GM12878 (cell line): ENCODE measurements around the gene NOC2L. TPM values are rescaled to one million over a fixed set of nuclear protein-coding genes. Genes with fewer than 3 reads are reported as not detected.

Experiments
- ATAC-seq: fragments of 200-7000 bp; cut with Tn5 transposase; 3 replicates; pipeline ENCODE4 v1.9.1; 2020; ENCODE audit warnings: mild to moderate bottlenecking, moderate library complexity
- BruUV-seq: library from RNA; stranded (reverse); fragments of 400-500 nt; replicated peaks from 2 replicates; lab custom pipeline; 2021; lab: Mats Ljungman, UMichigan
- CTCF ChIA-PET: fragments of 300-600 bp; sonication (Branson Sonifier 250); formaldehyde crosslinking; extraction: SDS; loops from one replicate; lab custom pipeline; 2021; ENCODE audit warnings: inconsistent platforms; lab: Yijun Ruan, JAX
- POLR2A ChIA-PET: fragments of 350-600 bp; formaldehyde crosslinking; extraction: SDS; loops from one replicate; lab custom pipeline; 2021; ENCODE audit warnings: inconsistent platforms; lab: Charles Lee
- RAD21 ChIA-PET: fragments of 300-600 bp; sonication (Branson Sonifier 250); formaldehyde crosslinking; loops from one replicate; lab custom pipeline; 2023; ENCODE audit warnings: antibody characterized with exemption; ENCODE audit not compliant: unreplicated experiment; lab: Charles Lee
- SMC1A ChIA-PET: fragments of 300-600 bp; sonication (Branson Sonifier 250); formaldehyde crosslinking; loops from one replicate; lab custom pipeline; 2023; ENCODE audit not compliant: unreplicated experiment, uncharacterized antibody; lab: Charles Lee
- DNase-seq: peaks from one replicate; pipeline ENCODE4 v3.0.0-alpha.2; 2011; ENCODE audit warnings: low read depth, low spot score
- FAIRE-seq: peaks from 3 replicates; lab custom pipeline; 2011; peaks lifted over from hg19 to GRCh38; lab: Jason Lieb, UNC
- H2AFZ ChIP-seq: 2 replicates; pipeline ENCODE4 v1.6.0; 2011; ENCODE audit warnings: low read depth, low read length, control low read depth; ENCODE audit not compliant: control insufficient read depth
- H3K27ac ChIP-seq: 2 replicates; pipeline ENCODE4 v1.5.1; 2011; ENCODE audit warnings: control low read depth; ENCODE audit not compliant: control insufficient read depth, insufficient read depth
- H3K27me3 ChIP-seq, 2 experiments: replicated peaks in 1 of 2; 2 replicates each; pipeline versions ENCODE4 v1.6.0 to v1.6.1; 2011; ENCODE audit warnings: low read length in 1 of 2; ENCODE audit not compliant: control insufficient read depth in 2 of 2, insufficient read depth in 2 of 2
- H3K36me3 ChIP-seq, 2 experiments: 2 replicates each; pipeline ENCODE4 v1.5.1; 2011; ENCODE audit warnings: low read length in 1 of 2; ENCODE audit not compliant: control insufficient read depth in 2 of 2, insufficient read depth in 2 of 2
- H3K4me1 ChIP-seq: 2 replicates; pipeline ENCODE4 v1.6.1; 2011; ENCODE audit warnings: mild to moderate bottlenecking, low read length, moderate library complexity, mixed read lengths; ENCODE audit not compliant: control insufficient read depth, insufficient read depth
- H3K4me2 ChIP-seq: 2 replicates; pipeline ENCODE4 v1.6.0; 2011; ENCODE audit warnings: control low read depth; ENCODE audit not compliant: control insufficient read depth, insufficient read depth
- H3K4me3 ChIP-seq: fragments of 200-600 bp; sonication (generic); 2 replicates; pipeline ENCODE4 v1.5.1; 2016
- H3K79me2 ChIP-seq: 2 replicates; pipeline ENCODE4 v1.6.0; 2011; ENCODE audit warnings: low read length; ENCODE audit not compliant: control insufficient read depth, insufficient read depth
- H3K9ac ChIP-seq: 2 replicates; pipeline ENCODE4 v1.8.0; 2011; ENCODE audit warnings: low read length, control low read depth, mixed read lengths; ENCODE audit not compliant: control insufficient read depth, insufficient read depth
- H3K9me3 ChIP-seq: replicated peaks from 3 replicates; pipeline ENCODE4 v1.5.1; 2011; ENCODE audit warnings: mild to moderate bottlenecking, low read length; ENCODE audit not compliant: control insufficient read depth, insufficient read depth
- H4K20me1 ChIP-seq: 2 replicates; pipeline ENCODE4 v1.6.0; 2011; ENCODE audit not compliant: control insufficient read depth, insufficient read depth
- BHLHE40 ChIP-seq, 2 experiments: fragments of 450-650 bp in 1 of 2; IDR thresholded peaks; 2 replicates each; pipeline ENCODE4 v1.6.1; 2011 to 2017; ENCODE audit warnings: low read depth in 2 of 2, borderline replicate concordance in 1 of 2, improper control_type of control experiment in 1 of 2, low read length in 1 of 2, mild to moderate bottlenecking in 1 of 2
- EGR1 ChIP-seq, 2 experiments: IDR thresholded peaks; 1 replicate in 1 of 2; 2 replicates in 1 of 2; pipeline ENCODE4 v1.6.1; 2011 to 2012; ENCODE audit warnings: low read depth in 2 of 2, low read length in 2 of 2, borderline replicate concordance in 1 of 2, mild to moderate bottlenecking in 1 of 2, moderate library complexity in 1 of 2
- MYC ChIP-seq: IDR thresholded peaks from 2 replicates; pipeline ENCODE4 v1.6.1; 2011; ENCODE audit warnings: mild to moderate bottlenecking, low read length, moderate library complexity, inconsistent platforms; ENCODE audit not compliant: insufficient read depth, insufficient replicate concordance, insufficient read length, severe bottlenecking
- RFX5 ChIP-seq: IDR thresholded peaks from 2 replicates; pipeline ENCODE4 v1.6.1; 2011; ENCODE audit warnings: low read depth, low read length, improper control_type of control experiment
- SMC3 ChIP-seq: IDR thresholded peaks from 2 replicates; pipeline ENCODE4 v1.6.1; 2011; ENCODE audit warnings: low read length, improper control_type of control experiment, borderline replicate concordance
- WGBS: methylation state at CpG from one replicate; pipeline ENCODE4 v1.1.6; 2016; ENCODE audit warnings: low lambda C conversion rate; ENCODE audit not compliant: insufficient replicate concordance, insufficient coverage; ENCODE audit errors: missing lambda C conversion rate; 5-methylcytosine and 5-hydroxymethylcytosine counted together
- in situ Hi-C: fragments of 300-500 bp; cut with MboI; formaldehyde crosslinking; loops from 9 replicates; pipeline ENCODE4 v1.14.3; 2018; ENCODE audit warnings: mixed read lengths
- intact Hi-C: fragments of 100-400 bp; cut with micrococcal nuclease; formaldehyde crosslinking; loops from one replicate; pipeline ENCODE4 v1.14.2; 2022; ENCODE audit not compliant: unreplicated experiment
- polyA plus RNA-seq, 11 experiments: library from polyadenylated mRNA; depleted of rRNA in 4 of 11; unstranded in 6 of 11; stranded (reverse) in 5 of 11; fragments of >200 nt; fragmentation: Nextera tagmentation in 4 of 11; fragmentation: Illumina TruSeq in 1 of 11; extraction: Ambion mirVana in 4 of 11; extraction: Trizol in 1 of 11; gene quantifications; 1 replicate in 1 of 11; 2 replicates in 10 of 11; pipeline versions ENCODE4 v1.2.1 to v1.2.3, GENCODE V29; 2011 to 2016; ENCODE audit warnings: inconsistent platforms in 2 of 11, missing spikeins in 2 of 11, low read depth in 1 of 11
- total RNA-seq, 4 experiments: library from RNA; depleted of rRNA in 3 of 4; stranded (reverse); fragments of >200 nt in 3 of 4; fragmentation: Illumina TruSeq in 1 of 4; extraction: Trizol in 1 of 4; gene quantifications; 2 replicates each; pipeline versions ENCODE4 v1.2.1 to v1.2.3, GENCODE V29; 2013 to 2021
- TF ChIP-seq, protein P1 (sequence below): fragments of 450-650 bp; IDR thresholded peaks from 2 replicates; pipeline ENCODE4 v1.6.1; 2018; ENCODE audit warnings: borderline replicate concordance, mild to moderate bottlenecking; ENCODE audit not compliant: partially characterized antibody

NOC2L gene
- total and polyA plus RNA-seq, 10 of the 15 experiments (the other 5 are each of a cell fraction or from before 2014, with no cell fraction given) = 1.3 to 171 (median 64.3) TPM

DNA sequence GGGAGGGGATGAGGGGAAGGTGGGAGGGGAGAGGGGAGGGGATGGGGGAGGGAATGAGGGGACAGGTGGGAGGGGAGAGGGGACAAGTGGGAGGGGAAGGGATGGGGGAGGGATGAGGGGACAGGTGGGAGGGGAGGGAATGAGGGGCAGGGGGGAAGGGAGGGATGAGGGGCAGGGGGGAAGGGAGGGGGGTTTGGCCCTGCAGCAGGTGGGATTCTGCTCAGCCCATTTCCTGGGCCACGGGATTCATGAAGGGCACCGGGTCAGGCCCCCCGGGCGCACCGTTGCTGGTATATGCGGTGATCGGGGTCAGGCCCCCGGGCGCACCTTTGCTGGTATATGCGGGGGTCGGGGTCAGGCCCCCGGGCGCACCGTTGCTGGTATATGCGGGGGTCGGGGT, 50.4 kb downstream of the NOC2L start:
- in situ Hi-C loops = no loop called here
- FAIRE-seq (no peak), DNase-seq (no peak), ATAC-seq (no peak)
- peaks cover 7% of the 10 kb centered on the region for H3K4me1 ChIP-seq
- no peaks in the 10 kb centered on the region for H3K79me2 ChIP-seq
- POLR2A ChIA-PET = no interaction called here
- intact Hi-C loops = loop anchor here (5.0 to 10.0 kb wide), 2 partner anchors 34 to 156 kb away; no protein-coding TSS in a partner anchor
- RAD21 ChIA-PET = no interaction called here
- no peak overlapping the region for H3K4me3 ChIP-seq
- no peaks in the 10 kb centered on the region for H3K36me3 ChIP-seq
- CTCF ChIA-PET = no interaction called here
- H2AFZ ChIP-seq = no peak overlapping the region
- H4K20me1 ChIP-seq = no peaks in the 10 kb centered on the region
- 75% methylated on average over 4 of the region's 16 CpGs for WGBS
- H3K9ac ChIP-seq = no peak overlapping the region
- SMC1A ChIA-PET = no interaction called here
- no peak for TF ChIP-seq MYC
- TF ChIP-seq EGR1 (IDR thresholded peaks at IDR 0.05; ENCODE audit: borderline replicate concordance in 1 of 2, low read depth in 2 of 2, low read length in 2 of 2) = no peak
- no peak for TF ChIP-seq RFX5
- TF ChIP-seq SMC3 = no peak
- TF ChIP-seq, protein P1, sequence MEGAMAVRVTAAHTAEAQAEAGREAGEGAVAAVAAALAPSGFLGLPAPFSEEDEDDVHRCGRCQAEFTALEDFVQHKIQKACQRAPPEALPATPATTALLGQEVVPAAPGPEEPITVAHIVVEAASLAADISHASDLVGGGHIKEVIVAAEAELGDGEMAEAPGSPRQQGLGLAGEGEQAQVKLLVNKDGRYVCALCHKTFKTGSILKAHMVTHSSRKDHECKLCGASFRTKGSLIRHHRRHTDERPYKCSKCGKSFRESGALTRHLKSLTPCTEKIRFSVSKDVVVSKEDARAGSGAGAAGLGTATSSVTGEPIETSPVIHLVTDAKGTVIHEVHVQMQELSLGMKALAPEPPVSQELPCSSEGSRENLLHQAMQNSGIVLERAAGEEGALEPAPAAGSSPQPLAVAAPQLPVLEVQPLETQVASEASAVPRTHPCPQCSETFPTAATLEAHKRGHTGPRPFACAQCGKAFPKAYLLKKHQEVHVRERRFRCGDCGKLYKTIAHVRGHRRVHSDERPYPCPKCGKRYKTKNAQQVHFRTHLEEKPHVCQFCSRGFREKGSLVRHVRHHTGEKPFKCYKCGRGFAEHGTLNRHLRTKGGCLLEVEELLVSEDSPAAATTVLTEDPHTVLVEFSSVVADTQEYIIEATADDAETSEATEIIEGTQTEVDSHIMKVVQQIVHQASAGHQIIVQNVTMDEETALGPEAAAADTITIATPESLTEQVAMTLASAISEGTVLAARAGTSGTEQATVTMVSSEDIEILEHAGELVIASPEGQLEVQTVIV = no peak
- TF ChIP-seq BHLHE40 (IDR thresholded peaks at IDR 0.05; ENCODE audit: borderline replicate concordance in 1 of 2, low read depth in 2 of 2, low read length in 1 of 2) = no peak
- no peak overlapping the region for H3K4me2 ChIP-seq
- H3K27me3 ChIP-seq = no peaks in the 10 kb centered on the region; a peak in 2 of 4 replicates
- no TSS peak for BruUV-seq
- no peaks in the 10 kb centered on the region for H3K9me3 ChIP-seq
- no peak overlapping the region for H3K27ac ChIP-seq
